Lower leg skin (tissue), 4 donors: Measurements from ENCODE around the gene TTC7B. TPM values are rescaled to one million over a fixed set of nuclear protein-coding genes. Genes with fewer than 3 reads are reported as not detected.

Experiments used
- DNase-seq, 2 donors: peaks; one replicate each; pipeline ENCODE4 v3.0.0-alpha.2; 2019; ENCODE audit warnings: low spot score in 2 of 2
- H3K4me3 ChIP-seq: fragments of 200-600 bp; sonication (generic); 2 replicates; pipeline ENCODE4 v1.5.1; 2017; ENCODE audit warnings: mild to moderate bottlenecking, low read depth; ENCODE audit not compliant: poor library complexity, severe bottlenecking
- CTCF ChIP-seq, 3 donors: fragments of 450-650 bp; IDR thresholded peaks; one replicate each; pipeline ENCODE4 v1.5.1; 2016; ENCODE audit warnings: antibody characterized with exemption in 3 of 3, mild to moderate bottlenecking in 3 of 3, moderate library complexity in 2 of 3
- POLR2A ChIP-seq, 2 donors: fragments of 450-650 bp; IDR thresholded peaks; one replicate each; pipeline ENCODE4 v1.6.1; 2016 to 2017; ENCODE audit warnings: antibody characterized with exemption in 2 of 2, mild to moderate bottlenecking in 1 of 2, moderate library complexity in 1 of 2
- WGBS, 2 donors: methylation state at CpG; one replicate each; pipeline ENCODE4 v1.1.5; 2018; 5-methylcytosine and 5-hydroxymethylcytosine counted together
- intact Hi-C: fragments of 100-400 bp; cut with DNase I; formaldehyde crosslinking; loops from one replicate; pipeline ENCODE4 v1.15.0; 2023; ENCODE audit warnings: low total_unique reads
- total RNA-seq, 4 donors: library from RNA; depleted of rRNA; stranded (reverse); fragments of >200 nt; gene quantifications; one replicate each; pipeline ENCODE4 v1.1.0, GENCODE V29; 2016

The TTC7B gene
- total RNA-seq, 4 donors from 2014 or later: 10.3 to 28.7 (median 20.2) TPM

GRCh38 chr14:90488256-90488655 is 328.0 kb downstream of the TTC7B start:
- WGBS, 2 donors: 87 to 89% methylated on average over 5 of the region's 5 CpGs
- intact Hi-C loops: no loop called here
- H3K4me3 ChIP-seq: no peak overlapping the region
- DNase-seq: peak in 1 of 2 donors; percentile 65
- TF ChIP-seq POLR2A (IDR thresholded peaks at IDR 0.05) (no peak), CTCF (IDR thresholded peaks at IDR 0.05) (no peak)

GRCh38 chr14:90487462-90487861 is 328.8 kb downstream of the TTC7B start:
- no peak overlapping the region for H3K4me3 ChIP-seq
- TF ChIP-seq POLR2A (IDR thresholded peaks at IDR 0.05): no peak
- TF ChIP-seq CTCF (IDR thresholded peaks at IDR 0.05): no peak
- DNase-seq: no peak
- 92 to 95% methylated on average over 4 of the region's 4 CpGs for WGBS, 2 donors
- intact Hi-C loops: no loop called here

- TF ChIP-seq CTCF (IDR thresholded peaks at IDR 0.05) (no peak), POLR2A (IDR thresholded peaks at IDR 0.05) (no peak)
- no peak overlapping the region for H3K4me3 ChIP-seq
- 52 to 57% methylated on average over 4 of the region's 4 CpGs for WGBS, 2 donors
- intact Hi-C loops: no loop called here
- peak in 1 of 2 donors; percentile 83 for DNase-seq
Observed at GRCh38 chr14:90487031-90487430, 329.2 kb downstream of the TTC7B start.

- DNase-seq: no peak
- TF ChIP-seq POLR2A (IDR thresholded peaks at IDR 0.05): no peak
- TF ChIP-seq CTCF (IDR thresholded peaks at IDR 0.05): no peak
Observed at GRCh38 chr14:90484291-90484690, 331.9 kb downstream of the TTC7B start.

GRCh38 chr14:90483571-90483974 is 332.7 kb downstream of the TTC7B start:
- TF ChIP-seq CTCF (IDR thresholded peaks at IDR 0.05): no peak
- no peak for TF ChIP-seq POLR2A (IDR thresholded peaks at IDR 0.05)
- H3K4me3 ChIP-seq: no peak overlapping the region
- peak in 1 of 2 donors; percentile 83 for DNase-seq
- intact Hi-C loops: no loop called here
- WGBS, 2 donors: 25 to 26% methylated on average over 11 of the region's 11 CpGs

More at GRCh38 chr14:90484291-90484690, 331.9 kb downstream of the TTC7B start:
- no peak overlapping the region for H3K4me3 ChIP-seq
- intact Hi-C loops: no loop called here
- WGBS, 2 donors: 78 to 79% methylated on average over 3 of the region's 3 CpGs

GRCh38 chr14:90483117-90483516 is 333.1 kb downstream of the TTC7B start:
- no peak for TF ChIP-seq CTCF (IDR thresholded peaks at IDR 0.05)
- no peak for TF ChIP-seq POLR2A (IDR thresholded peaks at IDR 0.05)
- intact Hi-C loops: no loop called here
- 75 to 79% methylated on average over 2 of the region's 2 CpGs for WGBS, 2 donors

More at GRCh38 chr14:90483117-90483516, 333.1 kb downstream of the TTC7B start:
- H3K4me3 ChIP-seq: no peak overlapping the region
- peak in 1 of 2 donors; percentile 40 for DNase-seq
